22Rv1 (cell line): ENCODE measurements around the gene NUAK2.

ENCODE experiments used
- ZFX ChIP-seq: fragments of 450-650 bp; IDR thresholded peaks from 2 replicates; pipeline ENCODE4 v1.6.1; 2017; ENCODE audit warnings: antibody characterized with exemption, borderline replicate concordance
- TF ChIP-seq, protein P1 (sequence below): fragments of 450-650 bp; IDR thresholded peaks from 2 replicates; pipeline ENCODE4 v1.5.1; 2017; ENCODE audit warnings: mild to moderate bottlenecking

DNA sequence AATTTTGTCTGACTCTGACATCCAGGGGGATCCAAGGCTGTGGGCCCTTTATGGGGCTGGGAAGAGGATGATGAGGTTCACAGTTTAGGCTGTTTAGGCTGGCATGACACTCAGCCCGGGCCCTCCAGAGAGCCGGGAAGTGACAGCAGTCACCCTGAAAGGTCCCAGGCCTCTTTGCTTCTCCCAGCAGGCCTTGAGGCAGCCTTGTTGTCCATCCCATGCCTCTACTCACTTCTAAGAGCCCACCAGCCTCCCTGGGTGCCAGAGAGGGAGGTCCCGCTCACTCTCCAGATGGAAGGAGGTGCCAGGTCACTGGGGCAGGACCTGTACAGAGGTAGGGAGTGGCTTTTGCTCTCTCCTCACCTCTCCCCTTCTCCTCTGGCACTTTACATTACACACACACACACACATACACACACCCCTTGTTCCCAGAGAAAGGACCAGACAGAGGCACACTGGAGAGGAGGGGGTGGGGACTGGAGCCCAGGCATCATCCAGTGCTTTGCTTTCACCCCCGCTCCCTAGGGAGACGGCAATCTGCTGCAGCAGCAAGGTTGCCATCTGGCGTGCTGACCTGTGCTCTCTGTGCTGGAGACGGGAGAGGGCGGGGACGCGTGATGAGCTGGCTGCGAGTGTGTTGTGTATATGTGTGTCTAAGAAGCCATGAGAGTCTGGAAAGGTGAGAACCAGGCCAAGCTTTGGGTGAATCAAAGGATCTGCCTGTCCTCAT is 30.6 kb upstream of the NUAK2 start:
- TF ChIP-seq, protein P1, sequence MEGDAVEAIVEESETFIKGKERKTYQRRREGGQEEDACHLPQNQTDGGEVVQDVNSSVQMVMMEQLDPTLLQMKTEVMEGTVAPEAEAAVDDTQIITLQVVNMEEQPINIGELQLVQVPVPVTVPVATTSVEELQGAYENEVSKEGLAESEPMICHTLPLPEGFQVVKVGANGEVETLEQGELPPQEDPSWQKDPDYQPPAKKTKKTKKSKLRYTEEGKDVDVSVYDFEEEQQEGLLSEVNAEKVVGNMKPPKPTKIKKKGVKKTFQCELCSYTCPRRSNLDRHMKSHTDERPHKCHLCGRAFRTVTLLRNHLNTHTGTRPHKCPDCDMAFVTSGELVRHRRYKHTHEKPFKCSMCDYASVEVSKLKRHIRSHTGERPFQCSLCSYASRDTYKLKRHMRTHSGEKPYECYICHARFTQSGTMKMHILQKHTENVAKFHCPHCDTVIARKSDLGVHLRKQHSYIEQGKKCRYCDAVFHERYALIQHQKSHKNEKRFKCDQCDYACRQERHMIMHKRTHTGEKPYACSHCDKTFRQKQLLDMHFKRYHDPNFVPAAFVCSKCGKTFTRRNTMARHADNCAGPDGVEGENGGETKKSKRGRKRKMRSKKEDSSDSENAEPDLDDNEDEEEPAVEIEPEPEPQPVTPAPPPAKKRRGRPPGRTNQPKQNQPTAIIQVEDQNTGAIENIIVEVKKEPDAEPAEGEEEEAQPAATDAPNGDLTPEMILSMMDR: no peak
- no peak for TF ChIP-seq ZFX
